Measurements from ENCODE around the gene TARS3. TPM values are rescaled to one million over a fixed set of nuclear protein-coding genes. Genes with fewer than 3 reads are reported as not detected.

TARS3 gene
- total RNA-seq, 1 experiment from 2014 or later = 3.8 TPM

- Mint-ChIP-seq H3K4me3 (ENCODE audit: low read depth, unreplicated experiment) (no peak overlapping the region), H3K36me3 (ENCODE audit: insufficient read depth, unreplicated experiment) (peaks cover under 1% of the 10 kb centered on the region), H3K9me3 (ENCODE audit: low read depth, unreplicated experiment) (no peaks in the 10 kb centered on the region), H3K27ac (ENCODE audit: unreplicated experiment) (no peak overlapping the region), H3K4me1 (ENCODE audit: low read depth, unreplicated experiment) (no peaks in the 10 kb centered on the region), H3K27me3 (ENCODE audit: unreplicated experiment) (no peaks in the 10 kb centered on the region)
- no TSS peak for BruUV-seq (replicated peaks)
- CTCF ChIA-PET = no interaction called here
- TF ChIP-seq CTCF (IDR thresholded peaks at IDR 0.05; ENCODE audit: unreplicated experiment) = no peak
- DNase-seq = no peak
- intact Hi-C loops (cut with micrococcal nuclease; ENCODE audit: unreplicated experiment) = no loop called here
Measured at GRCh38 chr15:101698314-101698713, 26.0 kb downstream of the TARS3 start.

GRCh38 chr15:101697488-101697887 lies 26.8 kb downstream of the TARS3 start:
- Mint-ChIP-seq H3K36me3 (ENCODE audit: insufficient read depth, unreplicated experiment) (peaks cover 5% of the 10 kb centered on the region), H3K9me3 (ENCODE audit: low read depth, unreplicated experiment) (no peaks in the 10 kb centered on the region), H3K4me1 (ENCODE audit: low read depth, unreplicated experiment) (no peaks in the 10 kb centered on the region), H3K27ac (ENCODE audit: unreplicated experiment) (no peak overlapping the region), H3K27me3 (ENCODE audit: unreplicated experiment) (no peaks in the 10 kb centered on the region), H3K4me3 (ENCODE audit: low read depth, unreplicated experiment) (no peak overlapping the region)
- TF ChIP-seq CTCF (IDR thresholded peaks at IDR 0.05; ENCODE audit: unreplicated experiment) = no peak
- no peak for DNase-seq
- intact Hi-C loops (cut with micrococcal nuclease; ENCODE audit: unreplicated experiment) = no loop called here
- CTCF ChIA-PET = no interaction called here
- BruUV-seq (replicated peaks) = no TSS peak

GRCh38 chr15:101696829-101697228 lies 27.4 kb downstream of the TARS3 start:
- CTCF ChIA-PET = no interaction called here
- no peak for TF ChIP-seq CTCF (IDR thresholded peaks at IDR 0.05; ENCODE audit: unreplicated experiment)
- no peaks in the 10 kb centered on the region for H3K9me3 Mint-ChIP-seq (ENCODE audit: low read depth, unreplicated experiment)
- H3K4me3 Mint-ChIP-seq (ENCODE audit: low read depth, unreplicated experiment) = no peak overlapping the region
- H3K36me3 Mint-ChIP-seq (ENCODE audit: insufficient read depth, unreplicated experiment) = peaks cover 5% of the 10 kb centered on the region
- no TSS peak for BruUV-seq (replicated peaks)
- no peaks in the 10 kb centered on the region for H3K4me1 Mint-ChIP-seq (ENCODE audit: low read depth, unreplicated experiment)
- H3K27ac Mint-ChIP-seq (ENCODE audit: unreplicated experiment) = no peak overlapping the region
- intact Hi-C loops (cut with micrococcal nuclease; ENCODE audit: unreplicated experiment) = no loop called here
- no peak for DNase-seq
- H3K27me3 Mint-ChIP-seq (ENCODE audit: unreplicated experiment) = no peaks in the 10 kb centered on the region

- Mint-ChIP-seq H3K4me3 (ENCODE audit: low read depth, unreplicated experiment) (no peak overlapping the region), H3K27ac (ENCODE audit: unreplicated experiment) (no peak overlapping the region), H3K27me3 (ENCODE audit: unreplicated experiment) (no peaks in the 10 kb centered on the region), H3K9me3 (ENCODE audit: low read depth, unreplicated experiment) (no peaks in the 10 kb centered on the region), H3K36me3 (ENCODE audit: insufficient read depth, unreplicated experiment) (peaks cover 5% of the 10 kb centered on the region), H3K4me1 (ENCODE audit: low read depth, unreplicated experiment) (no peaks in the 10 kb centered on the region)
- CTCF ChIA-PET = no interaction called here
- no peak for TF ChIP-seq CTCF (IDR thresholded peaks at IDR 0.05; ENCODE audit: unreplicated experiment)
- no TSS peak for BruUV-seq (replicated peaks)
- no peak for DNase-seq
- intact Hi-C loops (cut with micrococcal nuclease; ENCODE audit: unreplicated experiment) = no loop called here
Measured at GRCh38 chr15:101694261-101694660, 30.0 kb downstream of the TARS3 start.

All from Calu3 (cell line).